Caco-2 (cell line): ENCODE measurements around the gene GPR78. TPM values are rescaled to one million over a fixed set of nuclear protein-coding genes. Genes with fewer than 3 reads are reported as not detected.

ENCODE experiments used
- BruUV-seq: library from RNA; stranded (reverse); fragments of 400-500 nt; replicated peaks from 2 replicates; lab custom pipeline; 2021; lab: Mats Ljungman, UMichigan
- CTCF ChIA-PET: fragments of 300-600 bp; sonication (Branson Sonifier 250); formaldehyde crosslinking; loops from one replicate; lab custom pipeline; 2022; ENCODE audit warnings: antibody characterized with exemption; lab: Charles Lee
- POLR2A ChIA-PET: fragments of 300-600 bp; sonication (Branson Sonifier 250); formaldehyde crosslinking; loops from one replicate; lab custom pipeline; 2022; ENCODE audit warnings: antibody characterized with exemption; lab: Charles Lee
- DNase-seq, 2 experiments: peaks; one replicate each; pipeline versions ENCODE4 v3.0.0 to v3.0.0-alpha.2; 2020 to 2022
- H3K27me3 ChIP-seq: replicated peaks from 2 replicates; pipeline ENCODE4 v1.6.0; 2011; ENCODE audit warnings: low read length; ENCODE audit not compliant: control insufficient read depth, insufficient read depth
- H3K36me3 ChIP-seq: 2 replicates; pipeline ENCODE4 v1.5.1; 2011; ENCODE audit warnings: low read length; ENCODE audit not compliant: control insufficient read depth, insufficient read depth
- H3K4me1 ChIP-seq: fragments of 250-450 bp; sonication (Bioruptor Pico); 2 replicates; pipeline ENCODE4 v1.5.1; 2020; ENCODE audit warnings: mild to moderate bottlenecking
- H3K4me3 ChIP-seq: 2 replicates; pipeline ENCODE4 v1.5.1; 2011; ENCODE audit warnings: low read depth, mild to moderate bottlenecking, control low read depth, low read length
- H3K9me3 ChIP-seq: fragments of 250-450 bp; sonication (Bioruptor Pico); 2 replicates; pipeline ENCODE4 v1.5.1; 2020; ENCODE audit warnings: mild to moderate bottlenecking, moderate library complexity
- H3K27ac Mint-ChIP-seq: one replicate; pipeline ENCODE4 v1.8.0; 2022; ENCODE audit warnings: mixed read lengths; ENCODE audit not compliant: unreplicated experiment
- H3K27me3 Mint-ChIP-seq: one replicate; pipeline ENCODE4 v1.8.0; 2022; ENCODE audit warnings: mixed read lengths; ENCODE audit not compliant: insufficient read depth, unreplicated experiment
- H3K36me3 Mint-ChIP-seq: one replicate; pipeline ENCODE4 v1.8.0; 2022; ENCODE audit warnings: mild to moderate bottlenecking, mixed read lengths; ENCODE audit not compliant: insufficient read depth, unreplicated experiment
- H3K4me1 Mint-ChIP-seq: one replicate; pipeline ENCODE4 v1.8.0; 2022; ENCODE audit warnings: low read depth, mixed read lengths; ENCODE audit not compliant: unreplicated experiment
- H3K4me3 Mint-ChIP-seq: one replicate; pipeline ENCODE4 v1.8.0; 2022; ENCODE audit warnings: mild to moderate bottlenecking, moderate library complexity, mixed read lengths; ENCODE audit not compliant: unreplicated experiment
- H3K9me3 Mint-ChIP-seq: one replicate; pipeline ENCODE4 v1.8.0; 2022; ENCODE audit warnings: mixed read lengths; ENCODE audit not compliant: unreplicated experiment
- intact Hi-C: fragments of 100-400 bp; cut with micrococcal nuclease; formaldehyde crosslinking; loops from one replicate; pipeline ENCODE4 v1.10.0; 2022; ENCODE audit not compliant: unreplicated experiment
- total RNA-seq: library from RNA; stranded (reverse); gene quantifications from 2 replicates; pipeline ENCODE4 v1.2.3, GENCODE V29; 2022
- TF ChIP-seq, protein P1 (sequence below), 2 experiments: fragments of 200-600 bp in 1 of 2; IDR thresholded peaks; 1 replicate in 1 of 2; 2 replicates in 1 of 2; pipeline versions ENCODE4 v1.5.1 to v1.8.0; 2011 to 2022; ENCODE audit warnings: antibody characterized with exemption in 1 of 2, control low read depth in 1 of 2, inconsistent platforms in 1 of 2, low read depth in 1 of 2, low read length in 1 of 2, mild to moderate bottlenecking in 1 of 2, moderate library complexity in 1 of 2; ENCODE audit not compliant: insufficient read depth in 1 of 2, severe bottlenecking in 1 of 2, unreplicated experiment in 1 of 2

Gene GPR78
- total RNA-seq, 1 experiment from 2014 or later: 0.68 TPM

DNA sequence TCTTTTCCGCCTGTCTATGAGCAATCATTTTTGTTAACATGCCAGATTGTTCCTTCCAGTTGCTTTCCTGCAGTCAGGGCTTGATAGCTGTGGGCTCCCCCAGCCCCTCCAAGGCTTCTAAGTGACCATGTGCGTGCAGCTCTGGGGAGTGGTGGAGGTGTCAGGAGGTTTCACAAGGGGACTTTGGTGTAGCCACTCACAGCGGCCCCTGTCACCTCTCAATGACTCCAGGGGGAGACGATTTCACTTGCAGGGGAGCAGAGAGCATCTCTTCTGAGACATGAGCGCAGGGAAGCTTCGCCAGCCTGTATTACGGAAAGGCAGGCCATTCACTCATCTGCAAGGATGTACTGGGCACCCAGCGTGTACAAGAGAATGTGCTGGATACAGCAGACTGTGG is 3.1 kb upstream of the GPR78 start:
- Mint-ChIP-seq H3K4me1 (peaks cover 13% of the 10 kb centered on the region), H3K27ac (no peak overlapping the region), H3K36me3 (peaks cover 6% of the 10 kb centered on the region), H3K9me3 (no peaks in the 10 kb centered on the region), H3K4me3 (no peak overlapping the region), H3K27me3 (peaks cover 15% of the 10 kb centered on the region)
- TF ChIP-seq, protein P1, sequence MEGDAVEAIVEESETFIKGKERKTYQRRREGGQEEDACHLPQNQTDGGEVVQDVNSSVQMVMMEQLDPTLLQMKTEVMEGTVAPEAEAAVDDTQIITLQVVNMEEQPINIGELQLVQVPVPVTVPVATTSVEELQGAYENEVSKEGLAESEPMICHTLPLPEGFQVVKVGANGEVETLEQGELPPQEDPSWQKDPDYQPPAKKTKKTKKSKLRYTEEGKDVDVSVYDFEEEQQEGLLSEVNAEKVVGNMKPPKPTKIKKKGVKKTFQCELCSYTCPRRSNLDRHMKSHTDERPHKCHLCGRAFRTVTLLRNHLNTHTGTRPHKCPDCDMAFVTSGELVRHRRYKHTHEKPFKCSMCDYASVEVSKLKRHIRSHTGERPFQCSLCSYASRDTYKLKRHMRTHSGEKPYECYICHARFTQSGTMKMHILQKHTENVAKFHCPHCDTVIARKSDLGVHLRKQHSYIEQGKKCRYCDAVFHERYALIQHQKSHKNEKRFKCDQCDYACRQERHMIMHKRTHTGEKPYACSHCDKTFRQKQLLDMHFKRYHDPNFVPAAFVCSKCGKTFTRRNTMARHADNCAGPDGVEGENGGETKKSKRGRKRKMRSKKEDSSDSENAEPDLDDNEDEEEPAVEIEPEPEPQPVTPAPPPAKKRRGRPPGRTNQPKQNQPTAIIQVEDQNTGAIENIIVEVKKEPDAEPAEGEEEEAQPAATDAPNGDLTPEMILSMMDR (IDR thresholded peaks at IDR 0.05; ENCODE audit: insufficient read depth in 1 of 2, low read depth in 1 of 2, low read length in 1 of 2, severe bottlenecking in 1 of 2, unreplicated experiment in 1 of 2): no peak
- Histone ChIP-seq H3K27me3 (no peaks in the 10 kb centered on the region), H3K36me3 (no peaks in the 10 kb centered on the region), H3K9me3 (no peaks in the 10 kb centered on the region), H3K4me1 (peaks cover 8% of the 10 kb centered on the region), H3K4me3 (no peak overlapping the region)
- CTCF ChIA-PET: no interaction called here
- intact Hi-C loops: no loop called here
- peak in 1 of 2 experiments; percentile 12 for DNase-seq
- no TSS peak for BruUV-seq
- POLR2A ChIA-PET: no interaction called here

DNA sequence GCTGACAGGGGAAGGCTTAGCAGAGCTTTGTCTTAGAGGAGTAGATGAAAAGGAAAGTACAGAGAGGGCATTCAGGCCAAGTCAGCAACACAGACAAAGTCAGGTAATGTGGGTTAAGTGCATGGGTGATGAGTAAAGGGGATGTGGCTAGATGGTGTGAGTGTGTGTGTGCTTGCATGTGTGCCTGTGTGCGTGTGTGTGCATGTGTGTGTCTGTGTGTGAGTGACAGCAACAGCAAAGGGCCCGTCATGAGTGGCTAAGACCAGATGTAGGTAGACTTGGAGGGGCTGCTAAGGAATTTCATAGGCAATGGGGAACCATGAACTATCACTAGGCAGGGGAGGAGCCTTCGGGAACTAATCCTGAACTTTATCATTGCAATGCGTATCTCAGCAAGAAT is 2.2 kb upstream of the GPR78 start:
- intact Hi-C loops: no loop called here
- Mint-ChIP-seq H3K4me1 (peaks cover 4% of the 10 kb centered on the region), H3K9me3 (no peaks in the 10 kb centered on the region), H3K27ac (no peak overlapping the region), H3K4me3 (no peak overlapping the region), H3K36me3 (peaks cover 4% of the 10 kb centered on the region), H3K27me3 (peaks cover 15% of the 10 kb centered on the region)
- H3K4me1 ChIP-seq: no peaks in the 10 kb centered on the region
- TF ChIP-seq, protein P1 (IDR thresholded peaks at IDR 0.05; ENCODE audit: insufficient read depth in 1 of 2, low read depth in 1 of 2, low read length in 1 of 2, severe bottlenecking in 1 of 2, unreplicated experiment in 1 of 2): no peak
- no peak overlapping the region for H3K4me3 ChIP-seq
- no peak for DNase-seq
- ChIA-PET CTCF (no interaction called here), POLR2A (no interaction called here)
- no peaks in the 10 kb centered on the region for H3K9me3 ChIP-seq
- no peaks in the 10 kb centered on the region for H3K36me3 ChIP-seq
- no TSS peak for BruUV-seq
- H3K27me3 ChIP-seq: no peaks in the 10 kb centered on the region

DNA sequence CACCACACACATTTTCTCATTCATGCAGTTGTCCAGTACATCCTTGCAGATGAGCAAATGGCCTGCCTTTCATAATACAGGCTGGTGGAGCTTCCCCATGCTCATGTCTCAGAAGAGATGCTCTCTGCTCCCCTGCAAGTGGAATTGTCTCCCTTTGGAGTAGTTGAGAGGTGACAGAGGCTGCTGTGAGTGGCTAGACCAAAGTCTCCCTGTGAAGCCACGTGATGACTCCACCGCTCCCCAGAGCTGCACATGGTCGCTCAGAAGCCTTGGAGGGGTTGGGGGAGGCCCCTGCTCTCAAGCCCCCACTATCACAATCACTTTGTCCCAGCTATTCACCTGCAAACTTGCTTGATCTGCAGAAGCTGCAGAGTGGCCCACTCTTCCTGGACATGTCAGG is 1.5 kb upstream of the GPR78 start:
- H3K36me3 ChIP-seq: no peaks in the 10 kb centered on the region
- Mint-ChIP-seq H3K9me3 (no peaks in the 10 kb centered on the region), H3K27ac (no peak overlapping the region), H3K4me1 (no peaks in the 10 kb centered on the region), H3K36me3 (no peaks in the 10 kb centered on the region), H3K4me3 (no peak overlapping the region), H3K27me3 (peaks cover 15% of the 10 kb centered on the region)
- TF ChIP-seq, protein P1 (IDR thresholded peaks at IDR 0.05; ENCODE audit: insufficient read depth in 1 of 2, low read depth in 1 of 2, low read length in 1 of 2, severe bottlenecking in 1 of 2, unreplicated experiment in 1 of 2): no peak
- no peaks in the 10 kb centered on the region for H3K27me3 ChIP-seq
- no peak overlapping the region for H3K4me3 ChIP-seq
- no peaks in the 10 kb centered on the region for H3K4me1 ChIP-seq
- ChIA-PET CTCF (no interaction called here), POLR2A (no interaction called here)
- no peak for DNase-seq
- BruUV-seq: no TSS peak
- H3K9me3 ChIP-seq: no peaks in the 10 kb centered on the region
- intact Hi-C loops: no loop called here
